Stomach smooth muscle (tissue), 2 donors: ENCODE data around the gene SEC14L2.

Source experiments
- H3K27ac ChIP-seq: one replicate; pipeline ENCODE4 v1.7.0; 2013; ENCODE audit warnings: mild to moderate bottlenecking, low read length, inconsistent platforms
- H3K27me3 ChIP-seq, 2 donors: one replicate each; pipeline ENCODE4 v1.7.0; 2013; ENCODE audit warnings: low read length in 2 of 2; ENCODE audit not compliant: insufficient read depth in 2 of 2, control insufficient read depth in 1 of 2
- H3K36me3 ChIP-seq, 2 donors: one replicate each; pipeline ENCODE4 v1.7.0; 2013; ENCODE audit warnings: low read length in 2 of 2; ENCODE audit not compliant: control insufficient read depth in 2 of 2, insufficient read depth in 2 of 2
- H3K4me1 ChIP-seq: one replicate; pipeline ENCODE4 v1.7.0; 2013; ENCODE audit warnings: low read length; ENCODE audit not compliant: control insufficient read depth, insufficient read depth
- H3K4me3 ChIP-seq, 2 donors: one replicate each; pipeline ENCODE4 v1.7.0; 2013; ENCODE audit warnings: low read length in 2 of 2
- H3K9ac ChIP-seq, 2 donors: one replicate each; pipeline ENCODE4 v1.7.0; 2013; ENCODE audit warnings: low read length in 2 of 2, mild to moderate bottlenecking in 1 of 2
- H3K9me3 ChIP-seq, 2 donors: one replicate each; pipeline ENCODE4 v1.7.0; 2013; ENCODE audit warnings: low read length in 2 of 2; ENCODE audit not compliant: control insufficient read depth in 2 of 2
- donor health status: healthy.
- donor health status: Pancreatic carcinoma.

Gene SEC14L2

DNA sequence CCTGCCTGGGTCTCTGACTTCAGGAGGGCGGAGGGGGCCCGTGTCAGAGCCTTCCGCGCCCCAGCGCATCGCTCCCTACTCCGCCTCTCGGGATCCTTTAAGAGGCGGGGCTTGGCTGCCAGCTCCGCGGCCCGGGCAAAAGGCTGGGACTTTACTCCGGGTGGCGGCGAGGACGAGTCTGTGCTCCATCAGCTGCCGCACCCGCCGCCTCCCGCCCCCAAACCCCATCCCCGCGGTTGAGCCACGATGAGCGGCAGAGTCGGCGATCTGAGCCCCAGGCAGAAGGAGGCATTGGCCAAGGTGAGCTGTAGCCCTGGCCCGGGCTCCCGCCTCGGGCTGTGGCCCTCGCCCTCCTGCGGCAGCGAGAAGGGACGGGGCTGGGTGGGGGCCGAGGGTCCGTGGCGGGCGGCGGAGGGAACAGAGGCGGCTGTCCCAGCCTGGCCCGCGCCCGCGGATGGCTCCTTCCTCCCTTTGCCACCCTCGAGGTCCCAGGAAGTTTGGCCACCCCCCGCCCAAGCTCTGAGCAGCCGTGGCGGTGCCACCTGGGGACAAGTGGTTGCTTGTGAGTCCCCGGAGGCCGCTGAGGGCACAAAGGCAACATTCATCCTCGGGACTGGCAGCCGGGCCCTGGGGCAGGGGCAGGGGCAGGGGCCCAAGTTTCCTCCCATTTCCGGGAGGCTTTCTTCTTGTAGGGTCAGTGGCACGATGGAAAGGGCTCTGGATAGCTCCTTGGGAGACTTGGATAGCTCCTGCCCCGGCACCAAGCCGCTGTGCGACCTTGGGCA lies at the start of gene SEC14L2:
TSS of gene SEC14L2 (plus strand) at position 148 of the 785 bp plus-strand sequence. CDS start at position 247, 99 bp downstream.
- Histone ChIP-seq H3K4me3 (peak within 1 kb of the TSS; percentile 64 to 76), H3K27ac (peak within 1 kb of the TSS; percentile 11), H3K36me3 (no peaks in the 10 kb centered on the region), H3K27me3 (no peaks in the 10 kb centered on the region), H3K9me3 (no peaks in the 10 kb centered on the region), H3K4me1 (peaks cover 34% of the 10 kb centered on the region), H3K9ac (peak within 1 kb of the TSS; percentile 33 to 72)

- Histone ChIP-seq H3K9ac (no peak overlapping the region), H3K9me3 (no peaks in the 10 kb centered on the region), H3K4me3 (no peak overlapping the region), H3K27ac (no peak overlapping the region), H3K4me1 (peaks cover 6% of the 10 kb centered on the region), H3K27me3 (no peaks in the 10 kb centered on the region), H3K36me3 (peaks cover 64 to 73% of the 10 kb centered on the region in 2 donors)
These were observed 49.4 kb upstream of the SEC14L2 start for GRCh38 chr22:30347255-30347892.

- Histone ChIP-seq H3K4me3 (no peak overlapping the region), H3K9ac (no peak overlapping the region), H3K27ac (no peak overlapping the region), H3K9me3 (no peaks in the 10 kb centered on the region), H3K27me3 (no peaks in the 10 kb centered on the region), H3K36me3 (peaks cover 59 to 70% of the 10 kb centered on the region in 2 donors), H3K4me1 (peaks cover 6% of the 10 kb centered on the region)
These were observed 48.4 kb upstream of the SEC14L2 start for GRCh38 chr22:30348404-30348803.

DNA sequence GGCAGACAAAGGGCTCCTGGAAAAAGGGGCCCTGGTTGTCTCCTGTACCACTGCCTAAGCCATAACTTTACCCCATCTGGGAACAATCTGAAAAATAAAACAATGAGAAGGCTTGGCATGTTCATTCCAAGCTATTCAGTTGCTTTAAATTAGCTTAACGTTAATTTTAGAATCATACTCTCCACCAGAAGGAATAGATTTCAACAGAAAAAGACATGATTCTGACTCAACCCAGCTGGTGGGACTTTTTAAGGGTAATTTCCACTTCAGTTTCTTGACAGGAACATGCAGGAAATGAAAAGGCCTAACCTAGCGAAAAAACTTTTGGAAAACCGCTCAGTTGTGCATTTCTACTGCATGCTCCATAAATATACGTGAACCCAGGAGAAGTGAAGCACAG lies 48.0 kb upstream of the SEC14L2 start:
- H3K36me3 ChIP-seq: peaks cover 56 to 67% of the 10 kb centered on the region in 2 donors
- H3K27me3 ChIP-seq: no peaks in the 10 kb centered on the region
- H3K4me3 ChIP-seq: no peak overlapping the region
- peaks cover 8% of the 10 kb centered on the region for H3K4me1 ChIP-seq
- H3K9ac ChIP-seq: no peak overlapping the region
- H3K27ac ChIP-seq: no peak overlapping the region
- H3K9me3 ChIP-seq: no peaks in the 10 kb centered on the region

- no peak overlapping the region for H3K9ac ChIP-seq
- no peaks in the 10 kb centered on the region for H3K27me3 ChIP-seq
- no peaks in the 10 kb centered on the region for H3K9me3 ChIP-seq
- H3K27ac ChIP-seq: no peak overlapping the region
- H3K4me1 ChIP-seq: peaks cover 32% of the 10 kb centered on the region
- H3K4me3 ChIP-seq: no peak overlapping the region
- H3K36me3 ChIP-seq: peaks cover 31 to 47% of the 10 kb centered on the region in 2 donors
These were observed 45.6 kb upstream of the SEC14L2 start for GRCh38 chr22:30351226-30351625.

DNA sequence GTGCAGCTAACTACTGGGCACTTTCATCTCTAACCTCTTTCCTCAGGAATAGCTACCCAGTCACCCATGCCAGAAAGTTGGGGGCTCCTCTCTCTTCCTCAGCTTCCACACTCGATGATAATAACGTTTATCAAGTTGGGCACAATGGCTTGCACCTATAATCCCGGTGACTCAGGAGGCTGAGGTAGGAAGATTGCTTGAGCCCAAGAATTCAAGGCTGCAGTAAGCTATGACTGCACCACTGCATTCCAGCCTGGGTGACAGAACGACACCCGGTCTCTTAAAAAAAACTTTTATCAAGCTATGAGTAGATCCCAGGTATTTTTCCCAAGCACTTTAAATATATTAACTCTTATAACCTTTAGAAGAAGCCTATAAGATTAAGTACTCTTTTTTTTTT lies 42.2 kb upstream of the SEC14L2 start:
- Histone ChIP-seq H3K4me1 (peaks cover 34% of the 10 kb centered on the region), H3K27me3 (no peaks in the 10 kb centered on the region), H3K9ac (no peak overlapping the region), H3K36me3 (peaks cover 20 to 28% of the 10 kb centered on the region in 2 donors), H3K27ac (no peak overlapping the region), H3K4me3 (peak overlapping the region in 1 of 2 donors; percentile 22), H3K9me3 (no peaks in the 10 kb centered on the region)

DNA sequence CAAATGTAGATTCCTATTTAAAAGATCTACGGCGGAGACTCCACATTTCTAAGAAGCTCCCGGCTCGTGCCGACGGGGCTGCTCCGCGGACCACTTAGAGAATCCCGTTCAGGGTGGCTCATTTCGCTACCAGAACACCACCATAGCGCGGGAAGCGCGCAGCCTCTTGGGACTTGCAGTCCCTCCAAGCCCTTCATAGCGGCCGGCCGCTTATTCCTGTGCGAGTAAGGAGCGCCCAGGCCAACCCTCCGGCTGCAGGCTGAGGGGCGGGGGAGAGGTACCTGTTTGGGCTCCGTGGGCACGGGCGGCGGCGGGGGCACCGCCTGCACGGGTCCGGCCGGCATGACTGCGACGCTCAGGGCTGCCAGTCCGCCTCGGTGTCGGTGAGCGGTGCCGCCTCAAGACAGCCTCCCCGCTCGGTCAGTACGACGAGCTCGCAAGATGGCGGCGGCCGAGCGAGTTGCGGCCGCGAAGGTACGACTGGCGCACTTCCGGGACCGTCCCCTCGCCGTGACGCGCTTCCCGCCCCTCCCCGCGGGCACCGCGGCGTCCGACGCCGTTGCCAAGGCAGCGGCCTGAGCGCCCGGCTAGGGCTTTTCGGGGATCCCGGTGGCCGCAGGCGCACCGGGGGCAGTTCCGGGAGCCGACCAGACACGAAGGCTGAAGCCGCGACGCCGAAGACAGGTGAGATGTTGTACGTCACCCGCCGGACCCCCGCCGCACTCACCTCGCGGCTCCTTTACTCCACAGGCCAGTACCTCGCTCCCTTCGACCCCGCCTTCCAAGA lies 40.2 kb upstream of the SEC14L2 start, which contains the start of the genes CCDC157 and SF3A1:
TSS of gene CCDC157 (plus strand) at position 559 of the 787 bp plus-strand sequence. CDS start 8,994 bp downstream, outside the sequence.
TSS of gene SF3A1 (minus strand) at position 446 of the 787 bp plus-strand sequence. CDS start at position 344, 102 bp downstream.
- Histone ChIP-seq H3K27ac (peak within 1 kb of the TSS; percentile 98), H3K9ac (peak within 1 kb of the TSS; percentile 93 to 96), H3K9me3 (no peaks in the 10 kb centered on the region), H3K4me3 (peak within 1 kb of the TSS; percentile 94 to 99), H3K27me3 (no peaks in the 10 kb centered on the region), H3K4me1 (peaks cover 30% of the 10 kb centered on the region), H3K36me3 (peaks cover 13 to 19% of the 10 kb centered on the region in 2 donors)

DNA sequence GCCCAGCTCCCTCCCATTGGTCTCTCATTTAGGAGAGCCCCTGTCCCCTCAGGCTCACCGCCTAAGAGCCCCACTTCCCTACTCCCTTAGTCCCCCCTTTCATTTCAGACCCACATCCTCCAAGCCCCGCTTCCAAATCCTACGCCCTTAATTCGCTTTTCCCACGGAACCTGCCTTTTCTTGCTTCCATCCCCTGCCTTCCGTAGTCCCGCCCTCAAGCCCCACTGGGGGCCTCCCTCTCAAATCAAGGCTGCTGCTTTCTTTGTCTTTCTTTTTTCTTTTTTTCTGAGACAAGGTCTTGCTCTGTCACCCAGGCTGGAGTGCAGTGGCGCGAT lies 39.6 kb upstream of the SEC14L2 start:
- Histone ChIP-seq H3K36me3 (peaks cover 7 to 14% of the 10 kb centered on the region in 2 donors), H3K4me1 (peaks cover 30% of the 10 kb centered on the region), H3K27ac (peak overlapping the region; percentile 98), H3K4me3 (peak overlapping the region; percentile 94 to 99), H3K9me3 (no peaks in the 10 kb centered on the region), H3K27me3 (no peaks in the 10 kb centered on the region), H3K9ac (peak overlapping the region; percentile 93 to 96)

DNA sequence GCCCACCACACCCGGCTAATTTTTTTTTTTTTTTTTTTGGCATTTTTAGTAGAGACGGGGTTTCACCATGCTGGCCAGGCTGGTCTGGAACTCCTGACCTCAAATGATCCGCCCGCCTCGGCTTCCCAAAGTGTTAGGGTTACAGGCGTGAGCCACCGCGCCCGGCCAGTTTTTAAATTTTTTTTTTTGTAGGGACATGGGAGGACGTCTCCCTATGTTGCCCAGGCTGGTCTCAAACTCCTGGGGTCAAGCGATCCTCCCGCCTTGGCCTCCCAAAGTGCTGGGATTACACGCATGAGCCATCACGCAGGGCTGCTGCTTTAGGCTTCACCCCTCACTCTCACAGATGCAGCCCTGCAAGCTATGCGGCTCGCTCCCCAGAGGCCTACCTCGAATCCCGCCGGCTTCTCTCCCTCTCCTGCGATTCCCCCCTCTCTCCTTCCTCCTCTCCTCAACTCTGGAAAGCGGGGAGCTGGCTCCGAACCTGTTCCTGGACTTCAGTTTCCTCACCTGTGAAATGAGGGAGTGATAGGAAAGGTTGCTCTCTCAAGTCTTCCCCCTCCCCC lies 39.1 kb upstream of the SEC14L2 start:
- Histone ChIP-seq H3K9ac (no peak overlapping the region), H3K27ac (no peak overlapping the region), H3K4me1 (peaks cover 30% of the 10 kb centered on the region), H3K4me3 (no peak overlapping the region), H3K9me3 (no peaks in the 10 kb centered on the region), H3K27me3 (no peaks in the 10 kb centered on the region), H3K36me3 (peaks cover 2 to 8% of the 10 kb centered on the region in 2 donors)

GRCh38 chr22:30358541-30358940 lies 38.3 kb upstream of the SEC14L2 start:
- no peak overlapping the region for H3K9ac ChIP-seq
- no peaks in the 10 kb centered on the region for H3K27me3 ChIP-seq
- H3K4me3 ChIP-seq: no peak overlapping the region
- peaks cover 30% of the 10 kb centered on the region for H3K4me1 ChIP-seq
- H3K9me3 ChIP-seq: no peaks in the 10 kb centered on the region
- H3K27ac ChIP-seq: no peak overlapping the region
- H3K36me3 ChIP-seq: peaks cover 0 to 4% of the 10 kb centered on the region in 2 donors
